ENCODE results near the gene FBXL17. TPM values are rescaled to one million over a fixed set of nuclear protein-coding genes. Genes with fewer than 3 reads are reported as not detected.

FBXL17 gene
- total RNA-seq, 1 donor from 2014 or later: 12.7 TPM

DNA sequence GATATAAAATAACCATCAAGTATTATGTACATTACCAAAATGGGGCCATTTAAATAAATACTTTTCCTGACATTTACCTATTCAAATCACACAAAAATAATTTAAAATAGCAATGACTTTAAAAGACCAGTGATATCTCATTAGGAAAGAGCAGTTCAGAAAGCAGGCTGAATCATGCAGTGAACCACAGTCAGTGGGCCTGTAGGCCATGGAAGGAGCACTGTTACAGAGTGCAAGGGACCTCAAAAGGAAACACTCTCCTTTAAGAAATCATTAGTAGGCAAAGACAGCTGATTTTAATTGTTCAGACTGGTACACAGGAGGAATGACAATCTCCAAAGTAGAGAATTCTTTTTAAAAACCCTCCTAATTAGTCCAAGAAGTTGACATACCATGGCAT, 427.6 kb downstream of the FBXL17 start:
- Mint-ChIP-seq H3K9me3 (ENCODE audit: unreplicated experiment) (no peaks in the 10 kb centered on the region), H3K36me3 (ENCODE audit: low read depth, unreplicated experiment) (no peaks in the 10 kb centered on the region), H3K4me1 (ENCODE audit: low read depth, unreplicated experiment) (no peaks in the 10 kb centered on the region), H3K4me3 (ENCODE audit: unreplicated experiment) (no peak overlapping the region), H3K27me3 (ENCODE audit: low read depth, unreplicated experiment) (no peaks in the 10 kb centered on the region), H3K27ac (ENCODE audit: unreplicated experiment) (no peak overlapping the region)
- H3K36me3 ChIP-seq (ENCODE audit: insufficient read depth, low read length): no peaks in the 10 kb centered on the region
- H3K79me2 ChIP-seq (ENCODE audit: insufficient read depth, low read length): no peaks in the 10 kb centered on the region
- no peak overlapping the region for H3K27ac ChIP-seq (ENCODE audit: low read depth, low read length)
- H3K4me2 ChIP-seq (ENCODE audit: low read length): no peak overlapping the region
- H3K27me3 ChIP-seq (ENCODE audit: insufficient read depth, low read length): no peaks in the 10 kb centered on the region
- no peak overlapping the region for H3K4me3 ChIP-seq (ENCODE audit: insufficient read depth, low read depth, low read length)
- no peak overlapping the region for H3K9ac ChIP-seq (ENCODE audit: low read length)
- H3K4me1 ChIP-seq (ENCODE audit: insufficient read depth, low read length): no peaks in the 10 kb centered on the region
- TF ChIP-seq, protein P1, sequence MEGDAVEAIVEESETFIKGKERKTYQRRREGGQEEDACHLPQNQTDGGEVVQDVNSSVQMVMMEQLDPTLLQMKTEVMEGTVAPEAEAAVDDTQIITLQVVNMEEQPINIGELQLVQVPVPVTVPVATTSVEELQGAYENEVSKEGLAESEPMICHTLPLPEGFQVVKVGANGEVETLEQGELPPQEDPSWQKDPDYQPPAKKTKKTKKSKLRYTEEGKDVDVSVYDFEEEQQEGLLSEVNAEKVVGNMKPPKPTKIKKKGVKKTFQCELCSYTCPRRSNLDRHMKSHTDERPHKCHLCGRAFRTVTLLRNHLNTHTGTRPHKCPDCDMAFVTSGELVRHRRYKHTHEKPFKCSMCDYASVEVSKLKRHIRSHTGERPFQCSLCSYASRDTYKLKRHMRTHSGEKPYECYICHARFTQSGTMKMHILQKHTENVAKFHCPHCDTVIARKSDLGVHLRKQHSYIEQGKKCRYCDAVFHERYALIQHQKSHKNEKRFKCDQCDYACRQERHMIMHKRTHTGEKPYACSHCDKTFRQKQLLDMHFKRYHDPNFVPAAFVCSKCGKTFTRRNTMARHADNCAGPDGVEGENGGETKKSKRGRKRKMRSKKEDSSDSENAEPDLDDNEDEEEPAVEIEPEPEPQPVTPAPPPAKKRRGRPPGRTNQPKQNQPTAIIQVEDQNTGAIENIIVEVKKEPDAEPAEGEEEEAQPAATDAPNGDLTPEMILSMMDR (IDR thresholded peaks at IDR 0.05; ENCODE audit: insufficient read depth, low read depth, low read length): no peak
- no peak for TF ChIP-seq EZH2 (IDR thresholded peaks at IDR 0.05; ENCODE audit: insufficient read depth, low read length)
- no peak overlapping the region for H2AFZ ChIP-seq (ENCODE audit: low read depth, low read length)
- no peak for DNase-seq (ENCODE audit: low read depth)
- H3K9me3 ChIP-seq (ENCODE audit: insufficient read depth, low read depth, low read length): no peaks in the 10 kb centered on the region
- FAIRE-seq: no peak
- no peaks in the 10 kb centered on the region for H4K20me1 ChIP-seq (ENCODE audit: insufficient read depth, low read length)

DNA sequence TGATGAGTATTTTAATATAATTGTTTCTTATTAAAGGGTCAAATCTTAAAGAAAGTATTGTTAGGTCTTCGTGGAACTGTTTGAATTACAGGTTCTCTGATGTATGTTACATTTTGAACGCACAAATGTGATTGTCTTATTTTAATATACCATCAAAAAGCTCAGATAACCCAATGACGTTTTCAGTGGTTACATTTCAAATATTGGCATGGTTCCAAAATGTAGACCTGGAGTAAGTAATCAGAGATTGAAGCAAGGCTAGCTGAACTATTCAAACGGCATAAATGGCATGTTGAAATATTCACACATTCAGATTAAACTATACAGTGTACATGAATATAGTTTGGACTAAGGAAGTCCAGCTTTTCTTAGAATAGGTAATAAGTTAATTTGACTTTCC, 429.4 kb downstream of the FBXL17 start:
- Mint-ChIP-seq H3K9me3 (ENCODE audit: unreplicated experiment) (no peaks in the 10 kb centered on the region), H3K4me3 (ENCODE audit: unreplicated experiment) (no peak overlapping the region), H3K36me3 (ENCODE audit: low read depth, unreplicated experiment) (no peaks in the 10 kb centered on the region), H3K4me1 (ENCODE audit: low read depth, unreplicated experiment) (no peaks in the 10 kb centered on the region), H3K27me3 (ENCODE audit: low read depth, unreplicated experiment) (no peaks in the 10 kb centered on the region), H3K27ac (ENCODE audit: unreplicated experiment) (no peak overlapping the region)
- no peaks in the 10 kb centered on the region for H3K27me3 ChIP-seq (ENCODE audit: insufficient read depth, low read length)
- no peak for TF ChIP-seq EZH2 (IDR thresholded peaks at IDR 0.05; ENCODE audit: insufficient read depth, low read length)
- TF ChIP-seq, protein P1 (IDR thresholded peaks at IDR 0.05; ENCODE audit: insufficient read depth, low read depth, low read length): no peak
- no peak overlapping the region for H3K27ac ChIP-seq (ENCODE audit: low read depth, low read length)
- H3K9ac ChIP-seq (ENCODE audit: low read length): no peak overlapping the region
- H2AFZ ChIP-seq (ENCODE audit: low read depth, low read length): no peak overlapping the region
- DNase-seq (ENCODE audit: low read depth): no peak
- H3K9me3 ChIP-seq (ENCODE audit: insufficient read depth, low read depth, low read length): no peaks in the 10 kb centered on the region
- FAIRE-seq: no peak
- no peaks in the 10 kb centered on the region for H3K79me2 ChIP-seq (ENCODE audit: insufficient read depth, low read length)
- H3K4me1 ChIP-seq (ENCODE audit: insufficient read depth, low read length): no peaks in the 10 kb centered on the region
- no peak overlapping the region for H3K4me2 ChIP-seq (ENCODE audit: low read length)
- no peaks in the 10 kb centered on the region for H3K36me3 ChIP-seq (ENCODE audit: insufficient read depth, low read length)
- no peaks in the 10 kb centered on the region for H4K20me1 ChIP-seq (ENCODE audit: insufficient read depth, low read length)
- H3K4me3 ChIP-seq (ENCODE audit: insufficient read depth, low read depth, low read length): no peak overlapping the region

DNA sequence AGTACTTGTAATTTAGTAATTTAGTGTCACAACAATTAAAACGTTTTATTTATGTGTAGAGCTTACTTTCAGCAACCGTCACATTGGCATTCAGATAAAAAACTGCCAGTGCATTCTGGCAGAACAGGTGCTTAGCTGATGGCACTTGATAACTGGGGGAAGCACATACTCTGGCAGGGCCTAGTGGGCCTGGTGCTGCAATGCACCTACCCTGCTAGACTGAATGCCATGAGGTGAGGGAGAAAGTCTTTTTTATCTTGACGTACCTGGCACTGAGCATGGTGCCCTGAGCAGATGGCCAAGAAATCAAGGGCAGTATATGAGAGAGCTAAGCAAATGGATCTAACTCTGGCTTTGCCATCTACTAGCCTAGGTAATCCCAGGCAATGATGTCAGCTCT, 430.6 kb downstream of the FBXL17 start:
- H3K4me1 Mint-ChIP-seq (ENCODE audit: low read depth, unreplicated experiment): no peaks in the 10 kb centered on the region
- TF ChIP-seq, protein P1 (IDR thresholded peaks at IDR 0.05; ENCODE audit: insufficient read depth, low read depth, low read length): no peak
- TF ChIP-seq EZH2 (IDR thresholded peaks at IDR 0.05; ENCODE audit: insufficient read depth, low read length): no peak

More for the DNA sequence above, 430.6 kb downstream of the FBXL17 start:
- no peaks in the 10 kb centered on the region for H3K4me1 ChIP-seq (ENCODE audit: insufficient read depth, low read length)
- no peak overlapping the region for H2AFZ ChIP-seq (ENCODE audit: low read depth, low read length)
- H3K9me3 ChIP-seq (ENCODE audit: insufficient read depth, low read depth, low read length): no peaks in the 10 kb centered on the region
- Mint-ChIP-seq H3K4me3 (ENCODE audit: unreplicated experiment) (no peak overlapping the region), H3K9me3 (ENCODE audit: unreplicated experiment) (no peaks in the 10 kb centered on the region), H3K36me3 (ENCODE audit: low read depth, unreplicated experiment) (no peaks in the 10 kb centered on the region), H3K27me3 (ENCODE audit: low read depth, unreplicated experiment) (no peaks in the 10 kb centered on the region), H3K27ac (ENCODE audit: unreplicated experiment) (no peak overlapping the region)
- no peak overlapping the region for H3K4me3 ChIP-seq (ENCODE audit: insufficient read depth, low read depth, low read length)
- FAIRE-seq (no peak), DNase-seq (ENCODE audit: low read depth) (no peak)
- no peaks in the 10 kb centered on the region for H4K20me1 ChIP-seq (ENCODE audit: insufficient read depth, low read length)
- H3K27ac ChIP-seq (ENCODE audit: low read depth, low read length): no peak overlapping the region
- H3K36me3 ChIP-seq (ENCODE audit: insufficient read depth, low read length): no peaks in the 10 kb centered on the region
- no peaks in the 10 kb centered on the region for H3K79me2 ChIP-seq (ENCODE audit: insufficient read depth, low read length)
- no peak overlapping the region for H3K4me2 ChIP-seq (ENCODE audit: low read length)
- H3K27me3 ChIP-seq (ENCODE audit: insufficient read depth, low read length): no peaks in the 10 kb centered on the region
- no peak overlapping the region for H3K9ac ChIP-seq (ENCODE audit: low read length)
